GM12872 (cell line): ENCODE results near the gene GPR176.

ENCODE experiments used
- CTCF ChIP-seq: IDR thresholded peaks from 3 replicates; pipeline ENCODE4 v1.5.1; 2011; ENCODE audit warnings: low read depth, mild to moderate bottlenecking, low read length, moderate library complexity; ENCODE audit not compliant: insufficient read depth

The GPR176 gene

GRCh38 chr15:39888243-39888642 is 31.8 kb downstream of the GPR176 start:
- no peak for TF ChIP-seq CTCF

- peak; percentile 35; the same call in 1 of the 3 replicates for TF ChIP-seq CTCF
These were observed 32.2 kb downstream of the GPR176 start for GRCh38 chr15:39887832-39888231.

- TF ChIP-seq CTCF = no peak
These were observed 32.9 kb downstream of the GPR176 start for GRCh38 chr15:39887211-39887610.

- no peak for TF ChIP-seq CTCF
These were observed 33.6 kb downstream of the GPR176 start for GRCh38 chr15:39886418-39886817.

- TF ChIP-seq CTCF = no peak
These were observed 34.8 kb downstream of the GPR176 start for GRCh38 chr15:39885099-39885777.

- TF ChIP-seq CTCF = no peak
These were observed 35.7 kb downstream of the GPR176 start for GRCh38 chr15:39884351-39884750.

- no peak for TF ChIP-seq CTCF
These were observed 37.5 kb downstream of the GPR176 start for GRCh38 chr15:39882602-39883001.
